ENCODE measurements around the gene SMCO3.

The SMCO3 gene

GRCh38 chr12:14814014-14814413 lies at the start of gene SMCO3:
SMCO3 (minus strand) TSS chr12:14814182; CDS start chr12:14806680, 7,502 bp downstream.
- DNase-seq = no peak

GRCh38 chr12:14860490-14860889 lies 46.5 kb upstream of the SMCO3 start:
- no peak for DNase-seq

DNA sequence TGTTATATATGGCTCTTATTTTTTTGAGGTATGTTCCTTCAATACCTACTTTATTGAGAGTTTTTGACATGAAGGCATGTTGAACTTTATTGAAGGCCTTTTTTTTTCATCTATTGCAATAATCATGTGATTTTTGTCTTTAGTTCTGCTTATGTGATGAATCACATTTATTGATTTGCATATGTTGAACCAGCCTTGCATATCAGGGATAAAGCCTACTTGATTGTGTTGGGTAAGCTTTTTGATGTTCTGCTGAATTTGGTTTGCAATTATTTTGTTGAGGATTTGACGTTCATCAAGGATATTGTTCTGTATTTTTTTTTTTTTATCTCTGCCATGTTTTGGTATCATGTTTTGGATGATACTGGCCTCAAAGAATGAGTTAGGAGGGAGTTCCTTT lies 44.5 kb upstream of the SMCO3 start:
- no peak for DNase-seq

- no peak for DNase-seq
Observed at GRCh38 chr12:14854586-14855183, 40.7 kb upstream of the SMCO3 start.

DNA sequence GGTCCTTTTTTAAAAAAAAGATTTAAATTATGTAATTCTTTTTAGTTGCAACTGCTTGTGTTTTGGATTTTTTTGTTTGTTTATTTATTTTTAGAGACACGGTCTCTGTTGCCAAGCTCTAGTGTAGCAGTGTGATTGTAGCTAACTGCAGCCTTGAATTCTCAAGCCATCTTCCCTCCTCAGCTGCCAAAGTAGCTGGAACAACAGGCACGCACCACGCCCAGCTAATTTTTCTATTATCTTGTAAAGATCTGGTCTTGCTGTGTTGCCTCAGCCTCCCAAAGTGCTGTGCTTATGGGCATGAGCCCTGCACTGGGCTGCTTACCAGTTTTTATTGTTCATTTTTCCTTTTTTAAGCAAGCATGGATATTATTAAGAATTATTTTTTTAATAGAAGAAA lies 40.0 kb upstream of the SMCO3 start:
- no peak for DNase-seq

DNA sequence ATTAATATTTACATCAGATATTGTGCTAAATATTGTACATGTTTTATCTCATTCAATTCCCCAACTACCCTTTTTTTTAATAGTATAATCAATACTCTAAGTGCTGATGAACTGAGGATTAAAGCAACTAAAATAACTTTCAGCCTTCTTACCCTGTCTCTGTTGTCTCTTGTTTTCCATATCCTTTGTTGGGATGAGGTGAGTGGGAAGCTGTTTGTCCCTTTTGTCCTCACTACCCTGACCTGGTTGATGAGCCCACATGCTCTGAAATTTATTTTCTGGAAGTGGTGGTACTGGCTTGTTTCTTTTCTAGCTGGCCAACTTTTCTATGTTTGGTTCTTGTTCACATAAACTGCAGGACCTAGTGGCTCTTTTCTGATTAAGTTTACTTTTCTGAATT lies 38.9 kb upstream of the SMCO3 start:
- DNase-seq = no peak

DNA sequence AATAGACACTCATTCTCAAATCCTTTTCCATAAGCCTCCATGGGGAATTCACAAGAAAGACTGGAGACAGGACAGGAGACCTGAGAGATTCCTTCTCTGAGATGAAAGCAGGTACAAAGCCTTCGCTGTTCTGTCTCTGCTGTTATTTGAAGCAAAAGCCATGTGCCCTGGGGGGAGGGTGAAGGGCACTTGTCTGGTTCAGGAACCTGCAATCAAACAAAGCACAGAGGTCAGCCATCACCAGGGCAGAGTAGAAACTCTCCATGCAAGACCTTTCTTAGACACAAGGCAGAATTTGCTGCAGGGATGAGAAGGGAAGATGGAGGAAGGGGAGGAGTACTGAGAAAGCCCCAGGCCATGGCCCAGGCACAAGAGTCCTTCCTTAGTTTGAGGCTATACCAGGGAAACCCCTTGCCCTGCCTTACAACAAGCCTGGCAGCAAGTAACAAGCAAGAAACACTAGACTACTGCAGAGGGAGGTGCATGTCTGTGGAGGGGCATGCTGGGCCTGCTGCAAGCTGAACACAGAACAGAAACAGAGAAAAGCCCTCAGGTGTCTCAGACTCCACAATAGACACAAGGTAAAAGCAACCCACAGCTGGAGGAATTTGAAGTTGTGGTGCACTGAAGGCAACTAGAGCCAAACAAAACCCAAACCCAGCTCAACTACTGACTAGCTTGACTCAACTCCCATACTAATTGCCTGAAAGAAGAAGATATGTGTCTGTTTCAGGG lies 37.1 kb upstream of the SMCO3 start:
- no peak for DNase-seq

GRCh38 chr12:14849661-14850060 lies 35.7 kb upstream of the SMCO3 start:
- DNase-seq = no peak

GRCh38 chr12:14846876-14847580 lies 33.0 kb upstream of the SMCO3 start:
- no peak for DNase-seq

DNA sequence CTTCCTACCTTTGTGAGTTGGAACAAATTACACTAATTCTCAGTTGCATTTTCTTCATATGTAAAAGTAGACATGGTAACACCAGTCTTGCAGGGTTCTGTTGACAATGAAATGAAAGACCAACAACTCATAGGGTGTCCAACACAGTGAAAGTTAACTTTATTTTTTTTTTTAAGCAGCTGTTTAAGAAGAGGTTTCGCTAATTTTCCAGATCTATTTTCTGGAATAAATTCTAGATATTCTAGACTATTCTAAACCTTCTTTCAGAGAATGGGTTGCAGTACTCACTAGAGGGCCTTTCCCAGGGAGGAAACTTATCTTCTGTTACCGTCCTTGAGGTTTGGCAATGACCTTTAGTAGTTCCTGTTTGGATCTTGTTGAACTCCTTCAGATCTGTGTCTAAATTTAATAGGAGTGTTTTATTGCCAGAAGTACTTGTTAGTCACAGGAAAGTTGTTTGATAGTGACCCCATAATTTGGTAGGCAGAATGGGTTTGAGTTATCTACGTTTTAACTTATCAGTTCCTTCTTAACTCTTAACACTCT lies 32.1 kb upstream of the SMCO3 start:
- DNase-seq = no peak

GRCh38 chr12:14845350-14845750 lies 31.4 kb upstream of the SMCO3 start:
- DNase-seq = peak; percentile 60

GRCh38 chr12:14844401-14844800 lies 30.4 kb upstream of the SMCO3 start:
- DNase-seq = no peak

DNA sequence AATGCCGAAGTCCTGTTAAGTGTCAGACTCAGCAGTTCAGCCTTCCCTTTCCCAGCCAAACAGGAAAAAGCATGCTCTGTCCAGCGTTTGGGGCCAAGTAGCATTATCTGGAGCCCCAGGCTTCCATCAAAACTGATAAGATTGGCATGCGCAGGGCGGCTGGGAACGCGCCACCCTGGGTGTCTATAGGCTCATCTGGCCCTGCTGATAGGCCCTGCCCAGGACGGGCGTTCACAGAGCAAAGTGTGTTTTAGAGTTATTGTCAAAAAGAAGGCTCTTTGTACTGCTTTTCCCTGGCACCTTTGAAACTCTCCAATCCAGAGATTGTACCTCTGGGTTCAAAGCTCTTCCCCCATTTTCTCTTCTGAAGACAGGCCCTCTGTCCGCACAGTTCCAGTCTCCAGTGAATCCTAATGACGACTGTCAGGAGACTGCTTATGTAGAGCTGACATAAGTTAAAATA lies 29.5 kb upstream of the SMCO3 start, which contains the start of gene ART4:
Gene ART4, minus strand, starts transcription at position 102 of the 463 bp plus-strand sequence. CDS start 413 bp downstream, outside the sequence.
- DNase-seq = no peak

- no peak for DNase-seq
Observed at GRCh38 chr12:14842315-14842714, 28.3 kb upstream of the SMCO3 start.

DNA sequence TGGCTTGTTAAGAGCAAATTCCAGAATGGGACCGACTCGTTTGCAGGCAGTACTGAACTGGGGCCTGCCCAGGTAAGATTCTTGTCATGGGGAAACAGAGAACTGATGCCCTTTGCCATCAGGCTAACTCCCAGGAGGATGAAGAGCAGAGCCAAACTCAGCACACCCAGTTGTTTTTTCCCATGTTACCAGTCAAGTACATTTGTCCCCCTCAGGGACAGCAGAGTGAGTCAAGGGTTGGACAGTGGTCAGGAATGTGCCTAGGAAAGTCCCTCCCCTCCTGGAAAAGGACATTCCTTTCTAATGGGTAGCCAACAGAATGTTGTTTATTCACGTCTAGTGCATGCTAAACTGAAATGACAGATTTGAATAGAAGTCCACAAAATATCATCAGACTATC lies 27.8 kb upstream of the SMCO3 start:
- no peak for DNase-seq

DNA sequence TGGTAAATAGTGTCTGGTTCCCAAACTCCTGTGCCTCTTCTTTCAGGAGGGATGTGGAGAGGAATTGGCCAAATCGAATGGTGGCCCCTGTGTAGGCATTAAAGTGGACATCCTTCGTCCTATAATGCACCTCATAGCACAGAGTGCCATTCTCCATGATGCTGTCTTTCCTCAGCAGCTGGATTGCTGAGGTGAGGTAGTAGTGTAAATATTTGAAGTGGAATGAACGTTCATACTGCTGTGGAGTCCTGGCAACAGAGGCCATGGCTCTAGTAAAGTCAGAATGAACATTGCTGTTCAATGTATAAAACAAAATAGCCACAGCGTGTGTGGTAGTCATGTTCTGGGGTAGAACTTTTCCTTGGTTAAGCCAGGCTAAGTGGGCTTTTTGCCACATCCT lies 26.6 kb upstream of the SMCO3 start:
- DNase-seq = no peak

GRCh38 chr12:14839262-14839661 lies 25.3 kb upstream of the SMCO3 start:
- no peak for DNase-seq

DNA sequence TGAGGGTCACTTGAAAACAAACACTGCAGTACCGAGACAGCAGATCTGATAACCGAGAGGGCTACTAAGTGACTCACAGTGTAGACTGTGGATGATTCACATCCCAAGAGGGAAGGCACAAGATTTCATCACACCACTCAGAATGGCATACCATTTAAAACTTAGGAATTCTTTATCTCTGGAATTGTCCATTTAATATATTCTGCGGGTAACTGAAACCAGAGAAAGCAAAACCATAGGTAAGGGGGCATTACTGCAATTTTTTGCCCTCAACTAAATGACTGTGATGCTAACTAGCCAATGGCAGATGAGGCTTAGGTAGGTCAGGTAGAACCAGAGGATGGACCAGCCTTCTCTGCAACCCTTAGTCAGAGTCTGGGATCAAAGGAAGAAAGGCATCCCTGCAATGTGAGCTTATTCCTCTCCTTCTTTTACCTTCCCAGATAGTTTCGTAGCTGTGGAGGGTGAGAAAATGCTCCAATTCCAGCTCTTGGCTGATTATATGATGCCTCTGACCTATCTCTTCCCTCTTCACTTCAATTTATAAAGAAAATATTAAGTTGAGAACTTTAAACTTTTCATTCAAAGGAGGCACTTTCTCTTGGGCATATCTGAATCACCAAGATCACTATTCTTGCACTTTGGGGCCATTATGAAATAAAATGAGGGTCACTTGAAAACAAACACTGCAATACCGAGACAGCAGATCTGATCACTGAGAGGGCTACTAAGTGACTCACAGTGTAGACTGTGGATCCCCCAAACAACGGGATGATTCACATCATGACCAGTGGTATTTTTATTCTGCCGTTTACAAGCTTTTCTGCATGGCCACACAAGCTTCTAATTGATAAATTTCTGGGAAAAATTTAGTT lies 22.6 kb upstream of the SMCO3 start:
- no peak for DNase-seq

DNA sequence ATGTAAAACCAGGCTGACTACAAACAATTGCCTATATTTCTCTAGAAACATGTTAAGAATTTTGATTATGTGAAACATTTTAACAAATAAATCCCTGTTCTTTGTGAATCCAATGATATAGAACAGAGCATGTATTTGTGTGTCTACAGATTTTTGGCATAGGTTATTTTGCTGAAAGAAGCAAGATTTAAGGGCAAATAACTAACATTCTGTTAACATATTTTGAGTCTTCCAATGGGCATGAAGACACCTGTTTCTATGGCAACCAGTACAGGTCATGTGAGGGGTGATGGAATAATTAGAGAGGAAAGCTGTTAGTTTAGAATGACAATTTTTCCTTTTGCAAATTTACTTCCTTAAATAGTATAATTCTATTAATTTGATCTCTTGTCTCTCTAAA lies 20.5 kb upstream of the SMCO3 start:
- DNase-seq = no peak

GRCh38 chr12:14833952-14834351 lies 20.0 kb upstream of the SMCO3 start:
- DNase-seq = no peak

DNA sequence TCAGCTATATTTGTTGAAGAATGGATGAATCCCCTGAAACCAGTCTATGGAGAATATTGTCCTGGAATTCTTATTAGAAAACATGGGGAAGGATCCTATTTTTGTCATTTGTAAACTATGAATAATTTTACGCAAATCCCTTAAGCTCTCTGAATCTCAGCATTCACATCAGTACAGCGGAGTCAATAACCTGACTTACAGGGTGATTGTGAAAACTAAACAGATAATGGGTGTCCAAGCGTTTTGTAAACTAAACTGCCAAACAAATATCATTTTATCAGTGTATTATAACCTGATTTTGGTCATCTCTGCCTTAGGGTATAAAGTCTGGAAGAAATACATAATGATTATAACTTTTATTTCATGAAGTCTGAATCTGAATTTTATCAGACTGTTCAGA lies 19.4 kb upstream of the SMCO3 start:
- DNase-seq = no peak

- DNase-seq = no peak
Observed at GRCh38 chr12:14828892-14829291, 14.9 kb upstream of the SMCO3 start.

GRCh38 chr12:14827043-14827442 lies 13.1 kb upstream of the SMCO3 start:
- DNase-seq = no peak
